Activated naive CD4-positive, alpha-beta T cell treated with Interleukin-2 at 50 U/mL for 16 hours (primary cell): ENCODE results near the gene CLRN1.

ENCODE experiments used
- DNase-seq: peaks from one replicate; pipeline ENCODE4 v3.0.0-alpha.2; 2020

The CLRN1 gene

GRCh38 chr3:150917951-150918350, 54.6 kb downstream of the CLRN1 start:
- DNase-seq, result no peak

DNA sequence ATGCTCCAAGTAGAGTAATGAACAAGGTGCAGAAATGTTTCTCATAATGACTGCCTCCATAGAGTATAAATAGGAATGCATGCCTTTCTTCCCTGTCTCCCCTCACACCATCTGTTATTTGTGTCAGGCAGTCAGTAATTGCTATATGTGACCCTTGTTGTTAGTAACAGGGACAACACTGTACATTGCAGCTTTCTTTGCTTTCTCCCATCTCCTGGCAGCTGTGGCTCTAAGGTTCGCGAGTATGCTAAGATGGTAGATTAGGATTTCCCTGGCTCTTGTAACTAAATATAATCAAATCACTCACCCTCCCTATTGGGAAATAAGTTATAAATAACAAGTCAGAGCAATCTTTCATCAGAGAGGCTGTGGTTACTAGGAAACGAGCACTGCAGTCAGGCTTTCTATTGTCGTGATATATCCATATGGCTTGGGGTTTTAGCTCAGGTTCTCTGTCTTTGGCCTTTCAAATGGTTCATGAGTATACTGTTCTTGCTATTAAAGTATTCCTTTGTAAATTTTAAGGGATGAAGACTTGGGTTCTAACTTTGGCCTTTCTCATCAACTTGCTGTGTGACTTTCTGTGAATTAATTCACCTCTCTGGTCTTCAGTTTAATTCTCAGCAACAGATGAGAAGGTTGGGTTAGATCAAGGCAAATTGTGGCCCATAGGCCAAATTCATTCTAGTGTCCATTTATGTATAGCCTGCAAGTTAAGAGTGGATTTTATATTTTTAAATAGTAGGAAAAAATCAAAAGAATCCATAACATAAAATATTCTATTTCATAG, 59.2 kb downstream of the CLRN1 start:
- DNase-seq, result no peak

GRCh38 chr3:150912501-150912900, 60.0 kb downstream of the CLRN1 start:
- no peak for DNase-seq

DNA sequence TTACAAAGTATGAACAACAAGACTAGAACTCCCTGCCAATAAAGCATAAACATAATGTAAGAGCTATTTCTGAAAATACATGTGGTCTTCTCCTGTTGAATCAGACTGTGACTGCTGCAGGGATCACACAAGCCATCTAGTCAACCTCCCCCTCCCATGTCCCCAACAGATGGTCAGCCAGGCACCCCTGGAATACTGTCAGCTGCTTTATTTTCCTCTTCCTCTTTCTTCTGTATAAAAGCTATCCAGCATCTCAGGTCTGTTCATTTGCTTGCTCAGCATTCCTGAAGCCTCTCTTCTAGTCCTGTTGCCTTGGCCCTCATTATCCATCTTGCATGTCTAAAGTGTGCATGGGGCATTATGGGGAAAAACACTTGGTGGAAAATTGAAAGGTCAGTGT, 60.8 kb downstream of the CLRN1 start:
- DNase-seq, result no peak

GRCh38 chr3:150906461-150906860, 66.1 kb downstream of the CLRN1 start:
- no peak for DNase-seq

GRCh38 chr3:150905746-150906145, 66.8 kb downstream of the CLRN1 start:
- no peak for DNase-seq

DNA sequence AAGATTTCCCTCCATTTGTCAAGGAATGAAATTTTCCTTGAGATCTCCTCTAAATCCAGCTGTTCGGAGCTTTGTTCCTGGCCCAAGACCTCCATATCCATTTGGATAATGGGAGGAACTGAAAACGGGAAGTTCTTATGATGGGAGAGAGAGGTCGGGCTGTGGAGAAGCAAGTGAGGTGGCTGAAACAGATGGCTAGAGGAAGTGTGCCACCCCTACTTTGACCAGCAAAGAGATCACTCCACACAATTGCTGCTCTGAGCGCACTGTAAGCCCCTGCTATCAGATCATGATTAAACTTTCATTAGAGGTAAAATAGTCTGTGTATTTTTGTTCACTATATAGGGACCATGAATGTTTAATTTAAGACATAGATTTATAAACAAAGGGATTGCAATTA, 67.2 kb downstream of the CLRN1 start, which contains the start of gene MINDY4B:
MINDY4B (minus strand) TSS at position 101 of the 400 bp plus-strand sequence; CDS start at position 101, 0 bp downstream.
- no peak for DNase-seq

DNA sequence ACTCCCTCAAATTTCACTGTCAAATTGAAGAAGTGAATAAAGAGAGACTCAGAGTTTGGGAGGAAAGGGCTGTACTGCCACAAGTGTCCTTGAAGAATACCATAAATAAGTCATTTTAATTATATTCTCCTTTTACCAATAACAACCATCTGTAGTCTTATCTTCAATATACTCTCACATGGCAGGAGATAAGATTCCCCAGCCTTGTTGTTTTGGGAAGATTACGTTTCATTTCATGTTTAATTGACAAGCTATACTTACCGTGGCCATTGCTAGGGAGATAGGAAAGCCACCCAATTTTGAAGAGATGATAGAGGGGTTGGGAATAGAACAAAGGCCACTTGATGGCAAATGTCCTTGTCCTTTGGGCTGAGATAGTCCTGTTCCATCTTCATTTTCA, 69.5 kb downstream of the CLRN1 start:
- no peak for DNase-seq

DNA sequence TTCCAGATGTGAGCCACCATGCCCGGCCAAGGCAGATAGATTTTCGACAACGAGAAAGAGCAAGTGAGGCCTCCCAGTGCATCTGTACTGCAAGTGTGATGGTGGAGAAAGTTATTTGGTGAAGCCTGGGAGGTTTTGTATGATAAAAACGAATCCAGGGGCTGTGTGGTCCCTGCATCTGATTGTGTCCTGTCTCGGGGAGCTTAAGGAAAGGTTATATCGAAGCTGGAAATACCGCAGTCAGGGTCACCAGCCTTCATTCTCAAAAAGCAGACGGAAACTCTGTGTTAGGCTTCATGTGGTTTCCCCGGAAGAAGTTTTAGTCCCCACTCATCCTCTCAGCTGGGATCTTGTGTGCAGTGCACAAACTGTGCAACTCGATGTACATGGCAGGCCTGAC, 70.7 kb downstream of the CLRN1 start:
- DNase-seq, result no peak

DNA sequence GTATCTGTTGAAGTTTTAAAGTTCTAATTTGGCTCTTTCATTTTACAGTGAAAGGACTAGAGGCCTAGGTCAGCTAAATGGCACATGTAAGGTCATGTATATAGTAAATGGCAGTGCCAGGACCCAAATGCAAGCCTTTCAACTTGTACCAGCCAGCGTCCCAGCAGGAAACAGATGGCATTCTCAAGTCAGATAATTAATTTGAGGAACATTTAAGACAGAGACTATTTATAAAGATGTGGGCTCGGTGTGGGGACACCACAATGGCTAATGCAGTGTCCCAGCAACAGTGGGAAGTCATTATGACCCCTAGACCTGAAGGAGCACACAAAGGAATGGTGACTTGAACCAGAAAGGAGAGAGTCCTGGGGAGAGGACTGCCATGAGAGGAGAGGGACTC, 73.4 kb downstream of the CLRN1 start:
- DNase-seq, result no peak

DNA sequence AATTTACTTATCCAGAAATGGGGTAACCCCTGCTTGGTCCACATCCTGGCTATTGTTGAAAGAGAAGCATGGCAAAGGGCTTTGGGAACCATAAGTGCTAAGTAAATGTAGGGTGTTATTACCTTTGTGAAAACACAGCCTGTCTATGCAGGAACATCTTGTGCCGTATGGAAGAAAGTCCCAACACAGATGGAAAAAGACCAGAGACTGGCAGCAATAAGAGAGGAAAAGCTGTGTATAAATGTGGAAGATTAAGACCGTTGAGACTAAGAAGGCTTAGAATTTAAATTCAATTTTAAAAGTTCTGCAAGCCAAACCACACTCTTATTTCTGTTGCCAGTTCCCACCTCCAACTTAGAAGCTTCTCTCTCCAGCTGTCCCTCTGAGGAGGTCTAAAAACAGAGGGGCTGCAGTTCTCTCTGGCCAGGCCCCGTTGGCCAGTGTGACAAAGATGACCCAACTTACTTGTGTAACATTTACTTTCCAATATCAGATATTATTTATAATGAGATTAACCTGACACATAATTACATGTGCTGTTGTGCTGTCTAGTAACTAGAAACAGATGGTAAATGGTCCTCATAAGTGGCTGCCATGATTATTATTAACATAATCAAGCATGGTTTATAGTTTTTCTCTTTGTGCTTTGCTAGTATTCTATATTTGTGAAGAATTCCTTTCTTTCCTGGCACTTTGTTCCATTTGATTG, 74.3 kb downstream of the CLRN1 start:
- no peak for DNase-seq

- no peak for DNase-seq
Observed at GRCh38 chr3:150897592-150897991, 74.9 kb downstream of the CLRN1 start.

GRCh38 chr3:150890831-150891230, 81.7 kb downstream of the CLRN1 start:
- DNase-seq, result no peak

GRCh38 chr3:150890295-150890694, 82.2 kb downstream of the CLRN1 start:
- DNase-seq, result no peak

DNA sequence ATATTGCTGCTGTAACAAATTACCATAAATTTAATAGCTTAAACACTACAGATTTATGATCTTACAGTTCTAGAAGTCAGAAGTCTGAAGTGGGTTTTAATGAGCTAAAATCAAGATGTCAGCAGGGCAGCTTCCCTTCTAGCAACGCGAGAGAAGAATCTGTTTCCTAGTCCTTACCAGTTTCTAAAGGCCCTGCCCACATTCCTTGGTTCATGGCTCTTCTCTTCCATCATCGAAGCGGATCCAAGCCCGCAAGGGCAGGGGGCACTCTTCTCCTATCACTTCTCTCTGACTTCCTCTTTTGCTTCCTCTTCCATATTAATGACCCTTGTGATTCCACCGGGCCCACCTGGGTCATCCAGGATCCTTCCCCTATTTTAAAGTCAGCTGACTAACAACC, 83.4 kb downstream of the CLRN1 start:
- no peak for DNase-seq

DNA sequence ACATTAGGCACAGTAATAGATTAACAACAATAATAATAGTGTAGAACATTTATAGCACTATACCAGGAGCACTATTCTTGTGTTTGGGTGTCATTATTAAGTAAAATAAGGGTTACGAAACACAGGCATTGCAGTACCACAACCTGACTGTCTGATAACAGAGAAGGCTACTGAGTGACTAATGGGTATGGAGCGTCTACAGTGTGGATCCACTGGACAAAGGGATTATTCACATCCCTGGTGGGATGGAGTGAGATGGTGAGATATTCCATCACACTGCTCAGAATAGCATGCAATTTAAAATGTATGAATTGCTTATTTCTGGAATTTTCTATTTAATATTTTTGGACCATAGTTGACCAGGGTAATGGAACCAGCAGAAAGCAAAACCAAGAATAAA, 85.5 kb downstream of the CLRN1 start:
- no peak for DNase-seq

DNA sequence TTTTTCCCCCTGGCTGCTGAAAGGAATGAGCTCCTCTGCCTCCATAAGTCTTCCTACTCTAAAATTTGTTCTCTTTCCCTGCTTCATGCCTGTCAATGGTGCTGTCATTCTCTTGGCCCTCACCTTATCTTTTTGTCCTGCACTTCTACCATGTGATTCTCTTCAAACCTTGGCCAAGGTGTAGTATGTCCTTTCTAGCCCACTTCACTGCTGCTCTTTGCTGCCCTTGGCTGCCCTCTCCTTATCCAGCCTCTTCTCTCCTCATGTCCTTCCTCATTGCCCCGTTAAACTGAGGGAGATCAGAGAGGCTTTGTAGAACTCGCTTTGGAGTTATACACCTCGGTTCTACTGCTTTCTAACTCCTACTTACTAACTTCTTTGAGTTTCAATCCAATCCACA, 87.0 kb downstream of the CLRN1 start:
- no peak for DNase-seq

- DNase-seq, result no peak
Observed at GRCh38 chr3:150878996-150879575, 93.4 kb downstream of the CLRN1 start.

DNA sequence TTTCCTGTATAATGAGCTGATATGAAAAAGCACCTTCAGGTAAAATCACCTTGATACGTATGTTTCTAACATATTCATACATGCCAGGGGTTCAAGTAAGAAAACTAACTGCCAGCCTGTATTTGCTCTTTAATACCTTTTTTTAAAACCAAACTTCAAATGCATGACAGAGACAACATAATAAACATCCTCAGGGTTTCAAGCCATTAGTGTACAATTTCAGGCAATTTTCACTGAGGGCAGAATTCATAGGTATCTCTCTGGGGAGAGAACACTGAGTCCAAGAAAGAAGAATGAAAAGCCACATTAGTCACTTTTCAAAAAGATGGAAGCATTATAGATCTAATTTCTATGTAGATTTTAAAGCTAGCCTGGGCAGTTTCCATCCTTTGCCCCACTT, 94.2 kb downstream of the CLRN1 start:
- no peak for DNase-seq

GRCh38 chr3:150877303-150877702, 95.2 kb downstream of the CLRN1 start:
- no peak for DNase-seq

GRCh38 chr3:150876611-150877265, 95.8 kb downstream of the CLRN1 start:
- DNase-seq, result no peak
